B cell (primary cell): ENCODE results near the gene UBA3. TPM values are rescaled to one million over a fixed set of nuclear protein-coding genes. Genes with fewer than 3 reads are reported as not detected.

Experiments
- ATAC-seq: fragments of 200-7000 bp; cut with Tn5 transposase; one replicate; pipeline ENCODE4 v1.10.0; 2021; ENCODE audit warnings: low read depth, mild to moderate bottlenecking, moderate number of reproducible peaks, moderate library complexity
- CTCF ChIA-PET: fragments of 350-600 bp; sonication (Branson Sonifier 250); formaldehyde crosslinking; loops from one replicate; lab custom pipeline; 2021; ENCODE audit warnings: antibody characterized with exemption, inconsistent platforms; lab: Charles Lee
- POLR2A ChIA-PET: fragments of 350-600 bp; sonication (Branson Sonifier 250); formaldehyde crosslinking; loops from one replicate; lab custom pipeline; 2021; ENCODE audit warnings: antibody characterized with exemption; lab: Charles Lee
- DNase-seq: peaks from one replicate; pipeline ENCODE4 v3.0.0; 2013
- H2AFZ ChIP-seq: 2 replicates; pipeline ENCODE4 v1.6.1; 2012; ENCODE audit warnings: mild to moderate bottlenecking, low read depth, low read length; ENCODE audit not compliant: insufficient read depth, poor library complexity, severe bottlenecking
- H3K27ac ChIP-seq, 2 donors: 1 replicate in 1 of 2; 2 replicates in 1 of 2; pipeline ENCODE4 v1.5.1; 2012 to 2013; ENCODE audit warnings: low read length in 2 of 2, mild to moderate bottlenecking in 2 of 2, moderate library complexity in 1 of 2
- H3K27me3 ChIP-seq, 4 experiments: fragments of 200-600 bp in 1 of 4; sonication (generic) in 1 of 4; replicated peaks in 1 of 4; 1 replicate in 2 of 4; 2 replicates in 2 of 4; pipeline versions ENCODE4 v1.6.1 to v1.7.0; 2013 to 2016; ENCODE audit warnings: low read length in 3 of 4, mild to moderate bottlenecking in 2 of 4, mixed read lengths in 1 of 4, moderate library complexity in 1 of 4; ENCODE audit not compliant: insufficient read depth in 4 of 4, control insufficient read depth in 3 of 4; ENCODE audit errors: control extremely low read depth in 1 of 4
- H3K36me3 ChIP-seq, 2 experiments: replicated peaks in 1 of 2; 1 replicate in 1 of 2; 2 replicates in 1 of 2; pipeline versions ENCODE4 v1.6.1 to v1.7.1; 2013; ENCODE audit warnings: low read length in 1 of 2; ENCODE audit not compliant: insufficient read depth in 2 of 2, control insufficient read depth in 1 of 2; ENCODE audit errors: control extremely low read depth in 1 of 2, extremely low read depth in 1 of 2
- H3K4me1 ChIP-seq, 2 donors: fragments of 200-600 bp in 1 of 2; sonication (generic) in 1 of 2; 1 replicate in 1 of 2; 2 replicates in 1 of 2; pipeline versions ENCODE4 v1.5.1 to v1.6.1; 2013 to 2017; ENCODE audit warnings: low read length in 2 of 2; ENCODE audit not compliant: control insufficient read depth in 2 of 2, insufficient read depth in 2 of 2
- H3K4me2 ChIP-seq: replicated peaks from 2 replicates; pipeline ENCODE3; 2012; ENCODE audit warnings: mild to moderate bottlenecking, low read depth, low read length; ENCODE audit not compliant: poor library complexity, severe bottlenecking
- H3K4me3 ChIP-seq, 5 experiments: fragments of 200-600 bp in 1 of 5; sonication (generic) in 1 of 5; 1 replicate in 3 of 5; 2 replicates in 2 of 5; pipeline versions ENCODE4 v1.5.1 to v1.7.0; 2011 to 2016; ENCODE audit warnings: low read length in 4 of 5, mild to moderate bottlenecking in 4 of 5, low read depth in 2 of 5, control low read depth in 1 of 5, moderate library complexity in 1 of 5; ENCODE audit not compliant: insufficient read depth in 1 of 5; ENCODE audit errors: control extremely low read depth in 1 of 5, extremely low read depth in 1 of 5
- H3K79me2 ChIP-seq: fragments of 200-600 bp; sonication (generic); one replicate; pipeline ENCODE4 v1.6.0; 2016; ENCODE audit warnings: low read length; ENCODE audit not compliant: control insufficient read depth, insufficient read depth
- H3K9ac ChIP-seq: fragments of 200-600 bp; sonication (generic); 2 replicates; pipeline ENCODE4 v1.6.1; 2017; ENCODE audit warnings: mild to moderate bottlenecking, low read length, moderate library complexity
- H3K9me3 ChIP-seq, 3 donors: one replicate each; pipeline versions ENCODE4 v1.6.1 to v1.7.1; 2013; ENCODE audit warnings: low read length in 2 of 3; ENCODE audit not compliant: control insufficient read depth in 2 of 3, insufficient read depth in 1 of 3; ENCODE audit errors: control extremely low read depth in 1 of 3
- H4K20me1 ChIP-seq: 2 replicates; pipeline ENCODE4 v1.6.0; 2012; ENCODE audit warnings: mild to moderate bottlenecking, low read length; ENCODE audit not compliant: insufficient read depth, control insufficient read depth, poor library complexity, severe bottlenecking
- H3K27ac Mint-ChIP-seq: one replicate; pipeline ENCODE4 v1.8.0; 2021; ENCODE audit warnings: mixed read lengths
- H3K27me3 Mint-ChIP-seq: one replicate; pipeline ENCODE4 v1.8.0; 2021; ENCODE audit warnings: mixed read lengths
- H3K4me1 Mint-ChIP-seq: one replicate; pipeline ENCODE4 v1.8.0; 2021; ENCODE audit warnings: mixed read lengths
- H3K4me3 Mint-ChIP-seq: one replicate; pipeline ENCODE4 v1.8.0; 2021; ENCODE audit warnings: mixed read lengths
- H3K9me3 Mint-ChIP-seq: one replicate; pipeline ENCODE4 v1.8.0; 2022; ENCODE audit warnings: mixed read lengths; ENCODE audit not compliant: insufficient read depth
- CTCF ChIP-seq: fragments of 200-600 bp; IDR thresholded peaks from one replicate; pipeline ENCODE4 v1.8.0; 2022; ENCODE audit warnings: antibody characterized with exemption, mild to moderate bottlenecking
- EZH2 ChIP-seq: IDR thresholded peaks from 2 replicates; pipeline ENCODE4 v1.6.1; 2012; ENCODE audit warnings: borderline replicate concordance, low read depth, mild to moderate bottlenecking, moderate library complexity, low read length; ENCODE audit not compliant: insufficient read depth, poor library complexity, severe bottlenecking
- WGBS: methylation state at CpG from one replicate; pipeline ENCODE4 v1.1.5; 2013; ENCODE audit warnings: missing lambda C conversion rate; ENCODE audit not compliant: insufficient coverage; 5-methylcytosine and 5-hydroxymethylcytosine counted together
- intact Hi-C: fragments of 100-400 bp; cut with micrococcal nuclease; formaldehyde crosslinking; loops from one replicate; pipeline ENCODE4 v1.10.0; 2022
- polyA plus RNA-seq: library from polyadenylated mRNA; depleted of rRNA; stranded (reverse); fragments of >200 nt; gene quantifications from 2 replicates; pipeline ENCODE4 v1.2.3, GENCODE V29; 2012
- total RNA-seq, 2 donors: library from RNA; stranded (reverse); fragments of 120-200 nt in 1 of 2; gene quantifications; 1 replicate in 1 of 2; 2 replicates in 1 of 2; pipeline versions ENCODE4 v1.2.3 to v1.2.4, GENCODE V29; 2013 to 2022

Gene UBA3
- total and polyA plus RNA-seq, 2 donors (not counting 1 experiment from before 2014, with no cell fraction given): 42.2 to 99.8 TPM

DNA sequence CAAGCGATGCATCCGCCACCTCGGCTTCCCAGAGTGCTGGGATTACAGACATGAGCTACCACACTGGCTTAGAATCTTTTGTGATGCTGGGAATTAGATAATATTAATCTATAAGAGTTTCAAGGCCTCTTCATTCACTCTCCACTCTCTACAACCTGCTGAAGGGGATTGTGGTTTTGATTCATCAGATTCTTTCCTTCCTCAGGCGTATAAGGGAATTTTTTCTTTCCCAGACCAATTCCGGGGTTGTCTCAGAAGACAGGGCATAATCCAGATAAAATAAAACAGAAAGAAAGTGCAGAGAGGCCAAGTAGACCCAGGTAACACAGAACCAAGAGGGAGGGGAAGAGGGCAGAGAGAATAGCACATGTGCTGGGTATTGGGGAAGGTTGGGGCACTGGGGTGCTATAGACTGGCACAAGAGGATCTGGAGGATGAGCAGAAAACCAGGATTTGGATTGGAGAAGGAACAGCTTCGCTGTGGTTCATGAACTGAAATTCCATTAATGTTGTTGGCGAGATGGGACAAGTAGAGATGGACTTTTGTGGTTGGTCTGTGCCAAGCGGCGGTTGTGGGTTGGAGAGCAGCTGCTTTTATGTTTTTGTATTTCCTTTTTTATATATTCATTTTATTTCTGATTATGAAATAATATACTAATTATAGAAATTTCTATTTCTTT, 17.4 kb upstream of the UBA3 start:
- H3K79me2 ChIP-seq: peaks cover 99% of the 10 kb centered on the region
- H3K9me3 Mint-ChIP-seq: no peaks in the 10 kb centered on the region
- no peaks in the 10 kb centered on the region for H3K27me3 ChIP-seq
- H3K36me3 ChIP-seq: peaks cover 6 to 38% of the 10 kb centered on the region in 2 experiments
- intact Hi-C loops: no loop called here
- no peak overlapping the region for H3K9ac ChIP-seq
- H2AFZ ChIP-seq: no peak overlapping the region
- no peak overlapping the region for H3K4me3 Mint-ChIP-seq
- no peaks in the 10 kb centered on the region for H3K9me3 ChIP-seq
- no peak for TF ChIP-seq CTCF
- TF ChIP-seq EZH2: no peak
- 92% methylated on average over 1 of the region's 9 CpGs for WGBS
- DNase-seq (no peak), ATAC-seq (no peak)
- peak overlapping the region; percentile 51 for H3K27ac Mint-ChIP-seq
- POLR2A ChIA-PET: interaction anchor here (0.6 kb wide), 1 partner anchor 15 kb away, joined by 3 read pairs; no protein-coding TSS in a partner anchor
- peaks cover 23% of the 10 kb centered on the region for H4K20me1 ChIP-seq
- H3K4me2 ChIP-seq: peak overlapping the region; percentile 21
- H3K4me1 ChIP-seq: peaks cover 43 to 47% of the 10 kb centered on the region in 2 donors
- H3K27ac ChIP-seq: peak overlapping the region in 1 of 2 donors; percentile 94
- H3K4me3 ChIP-seq: no peak overlapping the region
- CTCF ChIA-PET: interaction anchor here (0.6 to 1.2 kb wide), 2 partner anchors 23 to 24 kb away, joined by 3 to 5 read pairs; no protein-coding TSS in a partner anchor
- H3K27me3 Mint-ChIP-seq: no peaks in the 10 kb centered on the region
- peaks cover 54% of the 10 kb centered on the region for H3K4me1 Mint-ChIP-seq

GRCh38 chr3:69096299-69096698, 16.1 kb upstream of the UBA3 start:
- peak overlapping the region; percentile 92 for H3K27ac Mint-ChIP-seq
- Histone ChIP-seq H3K79me2 (peaks cover 89% of the 10 kb centered on the region), H3K4me2 (peak overlapping the region; percentile 37)

More at GRCh38 chr3:69096299-69096698, 16.1 kb upstream of the UBA3 start:
- no peak for DNase-seq
- Histone ChIP-seq H2AFZ (no peak overlapping the region), H3K27ac (peak overlapping the region in 1 of 2 donors; percentile 94), H3K36me3 (peaks cover 5 to 26% of the 10 kb centered on the region in 2 experiments), H3K27me3 (no peaks in the 10 kb centered on the region), H3K4me1 (peaks cover 55 to 56% of the 10 kb centered on the region in 2 donors), H3K9ac (peak overlapping the region; percentile 36), H3K9me3 (no peaks in the 10 kb centered on the region), H4K20me1 (peaks cover 13% of the 10 kb centered on the region), H3K4me3 (no peak overlapping the region)
- ATAC-seq: no peak
- ChIA-PET CTCF (no interaction called here), POLR2A (no interaction called here)
- H3K27me3 Mint-ChIP-seq: no peaks in the 10 kb centered on the region
- H3K4me3 Mint-ChIP-seq: no peak overlapping the region
- WGBS: 100% methylated on average over 4 of the region's 5 CpGs
- H3K9me3 Mint-ChIP-seq: no peaks in the 10 kb centered on the region
- H3K4me1 Mint-ChIP-seq: peaks cover 63% of the 10 kb centered on the region
- intact Hi-C loops: no loop called here
- TF ChIP-seq CTCF (no peak), EZH2 (no peak)
